ENCODE data around the gene CCDC93. TPM values are rescaled to one million over a fixed set of nuclear protein-coding genes. Genes with fewer than 3 reads are reported as not detected.

CCDC93 gene
- total and polyA plus RNA-seq, 4 donors, result 9.6 to 45.6 (median 24.2) TPM

DNA sequence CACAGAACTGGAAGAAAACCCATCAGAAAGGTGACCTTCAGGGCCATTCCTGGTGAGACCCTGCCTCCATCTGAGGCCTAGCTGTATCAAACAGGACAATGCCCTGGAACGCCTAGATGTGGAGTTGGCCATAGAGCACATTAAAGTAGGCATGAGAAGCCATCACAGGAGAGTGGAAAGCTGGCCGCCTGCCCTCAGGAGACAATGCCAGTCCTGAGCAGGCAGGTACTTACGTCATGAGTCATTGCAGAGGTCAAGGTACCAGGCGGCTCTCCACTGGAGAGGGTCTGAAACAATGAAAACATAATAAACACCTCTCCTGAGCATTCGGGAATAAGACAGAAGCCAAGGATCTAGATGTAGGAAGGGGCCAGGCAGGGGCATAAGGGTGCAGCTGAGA is 68.6 kb downstream of the CCDC93 start:
- TF ChIP-seq, protein P1, sequence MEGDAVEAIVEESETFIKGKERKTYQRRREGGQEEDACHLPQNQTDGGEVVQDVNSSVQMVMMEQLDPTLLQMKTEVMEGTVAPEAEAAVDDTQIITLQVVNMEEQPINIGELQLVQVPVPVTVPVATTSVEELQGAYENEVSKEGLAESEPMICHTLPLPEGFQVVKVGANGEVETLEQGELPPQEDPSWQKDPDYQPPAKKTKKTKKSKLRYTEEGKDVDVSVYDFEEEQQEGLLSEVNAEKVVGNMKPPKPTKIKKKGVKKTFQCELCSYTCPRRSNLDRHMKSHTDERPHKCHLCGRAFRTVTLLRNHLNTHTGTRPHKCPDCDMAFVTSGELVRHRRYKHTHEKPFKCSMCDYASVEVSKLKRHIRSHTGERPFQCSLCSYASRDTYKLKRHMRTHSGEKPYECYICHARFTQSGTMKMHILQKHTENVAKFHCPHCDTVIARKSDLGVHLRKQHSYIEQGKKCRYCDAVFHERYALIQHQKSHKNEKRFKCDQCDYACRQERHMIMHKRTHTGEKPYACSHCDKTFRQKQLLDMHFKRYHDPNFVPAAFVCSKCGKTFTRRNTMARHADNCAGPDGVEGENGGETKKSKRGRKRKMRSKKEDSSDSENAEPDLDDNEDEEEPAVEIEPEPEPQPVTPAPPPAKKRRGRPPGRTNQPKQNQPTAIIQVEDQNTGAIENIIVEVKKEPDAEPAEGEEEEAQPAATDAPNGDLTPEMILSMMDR (IDR thresholded peaks at IDR 0.05; ENCODE audit: control extremely low read depth, extremely low read depth), result no peak
- Histone ChIP-seq H3K36me3 (ENCODE audit: control insufficient read depth in 4 of 4, insufficient read depth in 4 of 4, low read length in 4 of 4) (peaks cover 39 to 61% (median 56%) of the 10 kb centered on the region in 4 donors), H3K4me3 (no peak overlapping the region), H3K27me3 (ENCODE audit: control insufficient read depth in 3 of 3, insufficient read depth in 3 of 3, low read length in 2 of 3) (no peaks in the 10 kb centered on the region), H3K4me1 (ENCODE audit: control insufficient read depth in 5 of 5, insufficient read depth in 5 of 5, low read length in 5 of 5) (no peaks in the 10 kb centered on the region), H3K9me3 (ENCODE audit: control insufficient read depth in 4 of 4, insufficient read depth in 3 of 4, low read length in 3 of 4) (no peaks in the 10 kb centered on the region), H3K27ac (ENCODE audit: low read depth in 1 of 2, low read length in 1 of 2) (no peak overlapping the region), H3K9ac (ENCODE audit: insufficient read depth in 1 of 2, low read length in 2 of 2) (no peak overlapping the region)
- ATAC-seq (ENCODE audit: insufficient read depth, low FRiP score) (no peak), DNase-seq (no peak)
- 91 to 93% methylated on average over 5 of the region's 5 CpGs for WGBS, 2 donors

DNA sequence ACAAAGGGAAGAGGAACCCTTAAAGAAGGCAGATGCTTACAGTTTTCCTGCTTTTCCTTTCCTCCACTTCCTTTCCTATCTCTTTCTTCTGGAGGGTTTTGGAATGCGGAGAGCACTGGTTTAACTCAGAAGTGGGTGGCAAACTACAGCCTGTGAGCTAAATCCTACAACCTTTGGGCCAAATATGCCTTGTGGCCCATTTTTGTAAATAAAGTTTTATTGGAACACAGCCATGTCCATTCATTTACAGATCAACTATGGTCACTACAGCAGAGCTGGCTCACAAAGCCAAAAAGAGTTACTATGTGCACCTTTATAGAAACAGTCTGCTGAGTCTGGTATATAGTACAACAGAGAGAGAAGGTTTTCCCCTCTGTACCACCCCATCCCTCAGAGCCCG is 69.1 kb downstream of the CCDC93 start:
- Histone ChIP-seq H3K27me3 (ENCODE audit: control insufficient read depth in 3 of 3, insufficient read depth in 3 of 3, low read length in 2 of 3) (no peaks in the 10 kb centered on the region), H3K36me3 (ENCODE audit: control insufficient read depth in 4 of 4, insufficient read depth in 4 of 4, low read length in 4 of 4) (peaks cover 39 to 63% (median 55%) of the 10 kb centered on the region in 4 donors), H3K4me3 (no peak overlapping the region), H3K9me3 (ENCODE audit: control insufficient read depth in 4 of 4, insufficient read depth in 3 of 4, low read length in 3 of 4) (no peaks in the 10 kb centered on the region), H3K9ac (ENCODE audit: insufficient read depth in 1 of 2, low read length in 2 of 2) (no peak overlapping the region), H3K27ac (ENCODE audit: low read depth in 1 of 2, low read length in 1 of 2) (no peak overlapping the region), H3K4me1 (ENCODE audit: control insufficient read depth in 5 of 5, insufficient read depth in 5 of 5, low read length in 5 of 5) (no peaks in the 10 kb centered on the region)
- WGBS, 2 donors, result 99 to 100% methylated on average over 2 of the region's 2 CpGs
- no peak for DNase-seq
- ATAC-seq (ENCODE audit: insufficient read depth, low FRiP score), result no peak
- TF ChIP-seq, protein P1 (IDR thresholded peaks at IDR 0.05; ENCODE audit: control extremely low read depth, extremely low read depth), result no peak

DNA sequence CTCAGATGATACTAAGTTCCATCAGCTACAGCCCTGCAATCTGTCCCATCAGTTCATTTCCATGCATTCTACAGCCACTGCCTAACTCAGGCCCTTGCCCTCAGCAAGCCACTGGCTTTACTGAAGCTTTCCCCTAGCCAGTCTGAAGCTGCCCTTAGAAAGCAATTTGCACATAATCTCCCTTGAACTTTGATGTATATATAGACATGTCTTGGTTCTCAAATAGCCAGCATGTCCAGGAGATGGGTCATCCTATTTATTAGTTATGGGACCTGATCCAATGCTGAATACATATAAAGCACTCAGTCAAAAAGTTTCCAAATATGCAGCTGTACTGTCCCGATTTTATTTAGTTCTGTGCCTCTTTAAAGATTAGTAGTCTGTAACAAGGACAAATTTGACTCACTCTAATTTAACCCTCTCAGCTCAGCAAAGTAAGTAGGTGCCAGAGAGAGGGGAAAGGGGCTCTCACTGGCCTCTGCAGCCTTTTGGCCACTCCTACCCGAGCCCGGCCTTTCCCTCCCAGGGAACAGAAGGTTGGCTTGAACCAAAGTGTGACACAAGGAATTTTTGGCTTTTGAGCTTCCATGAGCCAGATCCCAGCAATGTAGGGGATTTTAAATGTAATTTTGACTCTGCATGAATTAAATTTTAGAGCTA is 70.7 kb downstream of the CCDC93 start:
- Histone ChIP-seq H3K36me3 (ENCODE audit: control insufficient read depth in 4 of 4, insufficient read depth in 4 of 4, low read length in 4 of 4) (peaks cover 33 to 64% (median 52%) of the 10 kb centered on the region in 4 donors), H3K9me3 (ENCODE audit: control insufficient read depth in 4 of 4, insufficient read depth in 3 of 4, low read length in 3 of 4) (no peaks in the 10 kb centered on the region), H3K4me1 (ENCODE audit: control insufficient read depth in 5 of 5, insufficient read depth in 5 of 5, low read length in 5 of 5) (no peaks in the 10 kb centered on the region), H3K27ac (ENCODE audit: low read depth in 1 of 2, low read length in 1 of 2) (no peak overlapping the region), H3K4me3 (no peak overlapping the region), H3K9ac (ENCODE audit: insufficient read depth in 1 of 2, low read length in 2 of 2) (no peak overlapping the region), H3K27me3 (ENCODE audit: control insufficient read depth in 3 of 3, insufficient read depth in 3 of 3, low read length in 2 of 3) (no peaks in the 10 kb centered on the region)
- DNase-seq (no peak), ATAC-seq (ENCODE audit: insufficient read depth, low FRiP score) (no peak)
- TF ChIP-seq, protein P1 (IDR thresholded peaks at IDR 0.05; ENCODE audit: control extremely low read depth, extremely low read depth), result no peak
- 81 to 86% methylated on average over 3 of the region's 3 CpGs for WGBS, 2 donors

DNA sequence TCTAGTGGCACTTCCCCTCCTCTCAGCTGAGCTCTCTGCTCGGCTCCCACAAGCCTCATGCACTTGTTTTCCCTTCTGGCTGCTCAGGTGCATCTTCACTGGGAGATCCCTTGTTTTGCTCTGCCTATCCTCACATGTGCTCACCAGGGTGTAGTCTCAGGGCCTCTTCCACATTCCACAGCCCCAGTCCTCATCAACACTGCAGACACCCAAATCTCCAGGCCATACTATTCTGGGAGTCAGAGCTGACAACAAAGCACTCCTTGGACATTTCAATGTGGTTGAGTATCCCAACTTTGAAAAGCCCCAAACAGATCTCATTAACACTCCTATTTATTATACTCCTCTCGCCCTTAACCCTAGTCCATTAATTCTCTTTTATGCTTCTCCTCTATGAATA is 71.3 kb downstream of the CCDC93 start:
- no peak for DNase-seq
- ATAC-seq (ENCODE audit: insufficient read depth, low FRiP score), result no peak
- H3K9ac ChIP-seq (ENCODE audit: insufficient read depth in 1 of 2, low read length in 2 of 2), result no peak overlapping the region
- no peaks in the 10 kb centered on the region for H3K27me3 ChIP-seq (ENCODE audit: control insufficient read depth in 3 of 3, insufficient read depth in 3 of 3, low read length in 2 of 3)
- no peaks in the 10 kb centered on the region for H3K9me3 ChIP-seq (ENCODE audit: control insufficient read depth in 4 of 4, insufficient read depth in 3 of 4, low read length in 3 of 4)
- peaks cover 0 to under 1% (median 0%) of the 10 kb centered on the region in 5 donors for H3K4me1 ChIP-seq (ENCODE audit: control insufficient read depth in 5 of 5, insufficient read depth in 5 of 5, low read length in 5 of 5)
- no peak overlapping the region for H3K27ac ChIP-seq (ENCODE audit: low read depth in 1 of 2, low read length in 1 of 2)
- TF ChIP-seq, protein P1 (IDR thresholded peaks at IDR 0.05; ENCODE audit: control extremely low read depth, extremely low read depth), result no peak
- WGBS, 2 donors, result 93 to 96% methylated on average over 2 of the region's 2 CpGs
- no peak overlapping the region for H3K4me3 ChIP-seq
- peaks cover 33 to 62% (median 48%) of the 10 kb centered on the region in 4 donors for H3K36me3 ChIP-seq (ENCODE audit: control insufficient read depth in 4 of 4, insufficient read depth in 4 of 4, low read length in 4 of 4)
